NCI-H2196 treated with DMSO at 0.1 percent for 48 hours (cell line): ENCODE data around the gene GABRP.
"Not testable (repeated sequence)": the region's sequence is repeated elsewhere in the genome, so short reads cannot be mapped to it uniquely, and the experiment has no call there.

ENCODE experiments used
- DNase-seq: peaks from one replicate; lab custom pipeline; 2025; ENCODE audit not compliant: unreplicated experiment; lab: John Stamatoyannopoulos, UW

GABRP gene

GRCh38 chr5:170783498-170784247 is at the start of gene GABRP:
GABRP (plus strand) TSS chr5:170783725; CDS start chr5:170788616, 4,891 bp downstream.
- DNase-seq = no peak

GRCh38 chr5:170736966-170737365 is 46.6 kb upstream of the GABRP start:
- no peak for DNase-seq

GRCh38 chr5:170737591-170737990 is 45.9 kb upstream of the GABRP start:
- no peak for DNase-seq

GRCh38 chr5:170738840-170739239 is 44.7 kb upstream of the GABRP start:
- no peak for DNase-seq

- no peak for DNase-seq
Observed at GRCh38 chr5:170739446-170739845, 44.1 kb upstream of the GABRP start.

- DNase-seq = no peak
Observed at GRCh38 chr5:170740551-170741205, 42.8 kb upstream of the GABRP start.

GRCh38 chr5:170741801-170742200 is 41.7 kb upstream of the GABRP start:
- DNase-seq = no peak

- DNase-seq = no peak
Observed at GRCh38 chr5:170743876-170744212, 39.7 kb upstream of the GABRP start.

GRCh38 chr5:170745481-170746071 is 37.9 kb upstream of the GABRP start:
- no peak for DNase-seq

- DNase-seq = no peak
Observed at GRCh38 chr5:170746075-170746960, 37.2 kb upstream of the GABRP start.

GRCh38 chr5:170746961-170747340 is 36.6 kb upstream of the GABRP start:
- no peak for DNase-seq

GRCh38 chr5:170747357-170747756 is 36.2 kb upstream of the GABRP start:
- no peak for DNase-seq

- DNase-seq = no peak
Observed at GRCh38 chr5:170747851-170748250, 35.7 kb upstream of the GABRP start.

GRCh38 chr5:170748951-170749471 is 34.5 kb upstream of the GABRP start:
- DNase-seq = no peak

- no peak for DNase-seq
Observed at GRCh38 chr5:170749911-170750431, 33.6 kb upstream of the GABRP start.

- no peak for DNase-seq
Observed at GRCh38 chr5:170750791-170751190, 32.7 kb upstream of the GABRP start.

GRCh38 chr5:170751631-170752030 is 31.9 kb upstream of the GABRP start:
- DNase-seq = no peak

GRCh38 chr5:170752257-170753215 is 31.0 kb upstream of the GABRP start:
- no peak for DNase-seq

- no peak for DNase-seq
Observed at GRCh38 chr5:170753311-170753710, 30.2 kb upstream of the GABRP start.

GRCh38 chr5:170754508-170754907 is 29.0 kb upstream of the GABRP start:
- not testable (repeated sequence) for DNase-seq
